Activated CD8-positive, alpha-beta memory T cell treated with anti-CD3 and anti-CD28 coated beads for 1 hour (primary cell): ENCODE data around the gene LRRC42.

Source experiments
- DNase-seq, 2 donors: peaks; one replicate each; pipeline ENCODE4 v3.0.0-alpha.2; 2020; ENCODE audit warnings: low read depth in 1 of 2; ENCODE audit errors: extremely low read depth in 1 of 2

Gene LRRC42

DNA sequence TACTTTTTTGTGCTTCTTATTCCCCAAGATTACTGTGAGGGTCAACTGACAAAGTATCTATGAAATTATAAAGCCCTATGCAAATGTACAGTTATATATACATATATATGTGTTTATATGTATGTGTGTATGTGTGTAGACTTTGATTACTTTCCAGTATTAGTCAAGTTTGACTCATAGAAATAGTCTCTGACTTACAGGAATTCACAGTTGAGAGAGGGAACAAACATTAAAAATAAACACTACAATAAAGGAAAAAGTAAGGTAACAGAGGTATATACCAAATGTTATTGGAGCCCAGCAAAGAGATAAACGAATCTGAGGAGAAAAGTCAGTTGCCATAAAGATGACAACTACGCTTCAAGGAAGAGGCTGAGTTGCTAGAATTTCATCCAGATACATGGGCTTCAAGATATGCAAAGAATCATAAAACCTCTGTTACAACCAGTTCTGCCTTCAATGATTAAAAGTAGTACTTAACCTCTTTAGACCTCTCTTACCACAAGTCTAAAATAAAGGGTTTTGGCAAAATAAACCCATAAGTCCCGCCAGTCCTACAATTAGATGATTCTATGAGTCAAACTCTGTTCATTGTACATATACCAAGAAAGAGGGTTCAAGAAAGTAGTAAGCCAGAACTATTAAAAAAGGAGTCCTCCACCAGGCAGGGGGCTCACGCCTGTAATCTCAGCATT, 7.9 kb upstream of the LRRC42 start:
- no peak for DNase-seq

DNA sequence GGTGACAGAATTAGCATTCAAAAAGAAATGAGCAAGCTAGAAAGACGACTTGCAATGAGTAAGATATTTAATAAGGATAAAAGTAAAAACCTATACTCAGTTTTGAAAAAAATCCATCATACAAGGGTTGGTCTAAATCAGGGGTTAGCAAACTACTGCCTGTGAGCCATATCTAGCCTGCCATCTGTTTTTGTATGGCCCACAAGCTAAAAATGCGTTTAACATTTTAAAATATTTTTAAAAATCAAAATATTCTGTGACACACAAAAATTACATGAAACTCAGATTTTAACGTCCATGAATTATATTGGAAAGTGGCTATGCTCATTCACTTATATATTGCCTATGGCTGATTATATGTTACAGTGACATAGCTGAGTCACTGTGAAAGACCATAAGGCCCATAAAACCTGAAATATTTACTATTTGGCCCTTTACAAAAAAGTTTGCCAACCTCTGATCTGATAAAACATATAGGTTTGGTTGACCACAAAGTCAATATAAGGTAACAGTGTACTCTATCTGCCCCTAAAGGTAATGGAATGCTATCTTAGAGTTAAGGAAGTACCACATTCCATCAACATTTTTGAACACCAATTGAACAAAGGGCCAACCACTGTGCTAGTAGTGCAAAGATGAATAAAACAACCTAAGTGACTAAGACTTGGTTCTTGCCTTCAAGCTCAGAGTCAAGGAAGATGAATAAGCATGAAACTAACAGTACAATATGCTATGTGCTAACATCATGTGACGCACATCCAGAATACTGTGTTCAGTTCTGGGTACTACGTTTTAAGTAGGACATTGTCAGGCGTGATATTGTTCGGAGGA, 3.8 kb upstream of the LRRC42 start:
- no peak for DNase-seq

DNA sequence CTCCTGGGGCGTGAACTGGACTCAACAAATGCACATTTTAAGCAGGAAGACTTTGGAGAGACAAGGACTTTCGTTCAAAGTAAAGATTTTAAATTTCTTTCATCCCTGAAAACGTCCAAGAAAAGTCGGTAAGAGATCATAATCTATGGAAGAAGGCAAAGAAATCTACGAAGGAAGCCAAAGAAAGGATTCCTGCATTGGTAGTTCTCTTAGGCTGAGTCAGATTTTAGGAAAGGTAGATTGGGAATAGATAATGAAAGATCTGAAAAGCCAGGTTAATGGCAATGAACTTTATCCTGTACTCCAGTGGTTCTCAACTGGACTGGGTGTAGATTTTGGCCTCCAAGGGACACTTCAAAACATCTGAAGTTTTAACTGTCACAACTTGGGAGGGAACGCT, 3.1 kb upstream of the LRRC42 start:
- no peak for DNase-seq

DNA sequence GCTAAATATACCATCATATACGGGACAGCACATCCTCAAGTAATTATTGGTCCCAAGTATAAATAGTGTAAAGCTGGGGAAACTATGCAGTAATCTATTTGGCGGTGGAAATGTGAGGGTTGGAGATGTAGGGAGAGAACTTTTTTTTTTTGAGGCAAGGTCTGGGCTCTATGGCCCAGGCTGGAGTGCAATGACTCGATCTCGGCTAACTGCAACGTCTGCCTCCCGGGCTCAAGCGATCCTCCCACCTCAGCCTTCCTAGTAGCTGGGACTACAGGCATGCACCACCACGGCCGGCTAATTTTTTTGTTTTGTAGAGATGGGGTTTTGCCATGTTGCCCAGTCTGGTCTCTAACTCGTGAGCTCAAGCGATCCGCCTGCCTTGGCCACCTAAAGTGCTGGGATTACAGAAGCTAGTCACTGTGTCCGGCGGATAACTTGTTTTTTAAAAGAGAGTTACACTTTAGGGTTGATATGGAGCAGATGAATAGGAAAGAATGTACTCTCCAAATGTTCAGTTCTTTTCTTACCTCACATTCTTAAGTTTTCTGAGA, 2.6 kb upstream of the LRRC42 start:
- DNase-seq = no peak

DNA sequence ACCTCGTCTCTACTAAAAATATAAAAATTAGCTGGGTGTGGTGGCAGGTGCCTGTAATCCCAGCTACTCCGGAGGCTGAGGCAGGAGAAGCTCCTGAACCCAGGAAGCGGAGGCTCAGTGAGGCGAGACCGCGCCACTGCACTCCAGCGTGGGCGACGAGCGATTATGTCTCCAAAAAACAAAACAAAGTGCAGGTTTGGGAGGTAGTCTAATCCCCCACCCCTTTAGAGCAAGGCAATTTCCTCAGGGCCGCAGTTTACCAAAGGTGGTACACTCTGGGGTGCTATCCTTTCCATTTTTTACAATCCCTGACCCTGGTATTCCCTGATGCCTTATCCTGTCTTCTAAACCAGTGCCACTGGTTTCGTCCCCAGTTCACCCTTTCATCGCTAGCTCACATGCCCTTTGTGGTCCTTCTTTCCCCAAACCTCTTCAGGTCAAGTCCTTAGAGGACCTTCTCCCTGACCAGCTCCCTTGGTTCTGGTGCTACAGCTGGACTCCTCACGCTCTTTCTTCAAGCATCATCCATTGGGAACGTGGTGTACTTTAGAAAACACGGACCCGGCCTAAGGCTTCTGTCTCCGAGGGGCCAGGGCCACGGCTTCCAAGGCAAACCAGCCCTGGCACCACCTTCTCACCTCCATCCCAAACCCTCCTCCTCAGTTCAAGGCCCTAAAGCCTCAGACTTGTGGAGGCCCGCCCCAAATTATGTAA, 1.5 kb upstream of the LRRC42 start:
- DNase-seq = no peak

DNA sequence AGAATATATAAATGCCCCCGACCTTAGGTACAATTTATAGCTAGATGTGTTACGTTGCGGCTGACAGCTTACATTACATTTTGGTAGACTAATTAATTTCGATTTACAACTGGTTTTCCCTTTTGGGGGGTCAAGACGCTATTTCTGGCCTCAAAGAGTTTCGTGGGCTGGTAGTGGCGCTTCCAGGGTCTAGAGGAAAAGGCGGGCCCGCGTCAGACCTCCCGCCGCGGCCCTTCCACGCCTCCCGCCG, 1.0 kb upstream of the LRRC42 start:
- no peak for DNase-seq

DNA sequence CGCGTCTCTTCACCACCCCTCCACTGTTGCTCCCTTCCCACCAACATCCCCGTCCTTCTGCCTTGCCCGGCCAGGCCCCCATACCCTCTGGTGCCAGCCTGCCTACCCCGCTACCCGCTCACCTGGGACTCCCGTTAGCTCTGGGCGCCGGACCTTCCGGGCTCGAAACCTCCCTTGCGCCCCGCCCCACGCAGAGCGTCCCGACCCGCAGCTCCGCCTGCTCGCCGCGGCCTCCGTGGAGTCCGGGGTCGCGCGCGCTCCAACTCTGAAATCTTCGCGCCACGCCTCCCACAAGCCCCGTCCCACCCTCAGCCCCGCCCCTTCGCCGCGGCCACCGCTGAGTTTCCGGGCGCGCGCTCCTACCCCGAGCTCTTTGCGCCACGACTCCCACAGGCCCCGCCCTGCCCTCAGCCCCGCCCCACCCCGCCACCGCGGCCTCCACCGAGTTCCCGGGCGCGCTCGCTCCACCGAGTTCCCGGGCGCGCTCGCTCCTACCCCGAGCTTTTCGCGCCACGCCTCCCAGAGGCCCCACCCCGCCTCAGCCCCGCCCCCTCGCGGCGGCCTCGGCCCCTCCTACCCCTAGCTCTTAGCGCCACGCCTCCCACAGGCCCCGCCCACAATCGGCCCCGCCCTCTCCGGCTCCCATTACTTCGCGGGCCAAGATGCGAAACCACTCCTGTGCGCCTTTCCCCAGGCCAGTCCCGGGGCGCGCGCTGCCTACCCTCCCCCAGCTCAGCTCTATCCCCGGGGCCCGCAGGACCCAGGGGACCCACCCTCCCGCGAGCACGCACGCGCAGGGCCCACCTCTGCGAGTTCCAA, 508 bp upstream of the LRRC42 start, which contains the start of gene IFT25:
TSS of gene IFT25 (minus strand) at position 267 of the 819 bp plus-strand sequence. CDS start 5,617 bp downstream, outside the sequence.
- peak; percentile 96 to 100 for DNase-seq

DNA sequence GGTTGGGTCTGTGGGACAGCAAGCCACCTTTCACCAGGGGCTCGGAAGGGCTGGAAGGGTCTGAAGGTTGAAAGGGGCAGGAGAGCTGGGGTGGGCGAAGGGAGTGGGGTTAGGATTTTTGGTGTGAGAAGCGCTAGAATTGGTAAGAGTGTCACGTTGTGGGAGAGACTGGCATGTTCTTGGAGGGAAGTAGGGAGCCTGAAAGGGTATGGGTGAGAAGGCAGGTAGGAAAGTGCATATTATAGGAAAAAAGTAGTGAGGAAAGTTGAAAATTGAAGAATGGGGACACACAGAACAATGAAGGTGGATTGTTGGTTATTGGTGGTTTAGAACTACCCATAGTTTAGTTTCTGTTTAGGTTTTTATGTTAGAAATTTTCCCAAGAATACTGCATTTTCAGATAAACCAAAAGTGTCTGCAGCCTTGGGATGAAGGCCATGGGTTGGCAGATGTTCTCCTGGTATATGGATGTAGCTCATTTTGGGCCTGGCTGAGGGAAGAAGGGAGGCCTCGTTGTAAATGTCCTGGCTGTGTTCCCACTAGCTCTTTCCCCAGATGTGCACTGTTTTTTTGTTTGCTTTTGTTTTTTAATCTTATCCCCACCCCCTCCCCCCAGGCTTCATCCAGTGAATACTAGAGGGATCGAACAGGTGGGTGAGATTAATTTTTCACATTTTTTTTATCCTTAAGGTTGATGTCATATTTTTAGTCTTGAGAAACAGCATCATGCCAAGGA, 1.2 kb downstream of the LRRC42 start:
- no peak for DNase-seq

DNA sequence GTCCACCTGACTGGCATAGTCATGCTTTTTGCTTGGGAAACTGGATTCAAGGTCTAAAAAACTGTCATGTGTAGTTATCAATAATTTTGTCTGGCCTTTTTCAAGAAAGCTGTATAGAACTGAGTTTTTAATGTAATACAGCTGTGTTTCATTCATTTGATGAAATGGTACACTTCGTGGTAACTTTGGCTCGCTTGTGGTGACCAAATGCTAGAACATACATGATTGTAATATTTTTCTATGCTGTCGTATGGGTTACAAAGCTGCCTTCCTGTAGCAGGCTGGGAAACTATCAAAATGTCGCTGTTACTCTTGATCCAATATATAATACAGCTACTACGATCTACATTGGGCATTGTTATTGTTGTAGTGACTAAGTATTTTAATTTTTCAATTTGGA, 2.1 kb downstream of the LRRC42 start:
- no peak for DNase-seq

DNA sequence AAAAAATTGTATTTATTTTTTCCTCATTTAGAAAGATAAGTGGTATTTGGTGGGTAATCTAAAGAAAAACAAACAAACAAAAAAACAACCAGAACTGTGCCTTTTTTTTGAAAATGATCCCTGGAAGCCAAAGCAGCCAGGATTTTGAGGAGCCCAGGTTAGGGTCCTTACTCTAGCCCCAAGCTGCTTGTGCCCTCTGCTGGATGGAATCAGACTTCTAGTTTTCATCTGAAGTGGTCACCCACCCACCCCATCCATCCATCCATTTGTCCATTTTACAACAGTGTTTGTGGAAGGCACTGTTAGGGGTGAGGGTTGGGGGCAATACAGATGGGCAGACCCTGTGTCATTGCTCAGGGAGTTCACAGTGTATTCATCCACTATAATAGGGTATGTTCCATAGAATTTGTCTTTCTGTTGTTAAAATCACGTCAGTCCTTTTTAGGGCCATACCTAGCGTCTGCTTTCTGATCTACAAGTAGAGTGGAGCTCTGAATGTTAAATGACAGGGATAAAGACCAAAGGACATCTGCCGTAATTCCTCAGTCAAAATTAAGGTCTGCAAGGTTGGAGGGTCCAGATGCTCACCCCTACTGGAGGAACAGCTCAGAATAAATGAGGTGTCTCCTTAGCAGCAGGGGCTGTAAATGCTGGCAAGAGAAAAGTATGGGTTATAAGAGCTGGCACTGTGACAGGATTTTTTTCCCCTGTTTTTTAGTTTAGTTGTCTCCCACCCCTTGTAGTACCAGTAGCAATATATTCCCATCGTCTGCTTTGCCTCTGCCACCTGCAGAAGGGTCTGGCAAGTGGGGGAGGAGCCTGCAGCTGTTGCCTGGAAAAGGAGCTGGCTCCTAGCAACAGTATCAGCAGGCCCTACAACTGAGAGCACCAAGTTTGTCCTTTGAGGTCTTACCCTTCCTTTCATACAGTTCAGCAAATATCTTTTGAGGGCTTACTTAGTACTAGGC, 3.2 kb downstream of the LRRC42 start:
- DNase-seq = no peak

DNA sequence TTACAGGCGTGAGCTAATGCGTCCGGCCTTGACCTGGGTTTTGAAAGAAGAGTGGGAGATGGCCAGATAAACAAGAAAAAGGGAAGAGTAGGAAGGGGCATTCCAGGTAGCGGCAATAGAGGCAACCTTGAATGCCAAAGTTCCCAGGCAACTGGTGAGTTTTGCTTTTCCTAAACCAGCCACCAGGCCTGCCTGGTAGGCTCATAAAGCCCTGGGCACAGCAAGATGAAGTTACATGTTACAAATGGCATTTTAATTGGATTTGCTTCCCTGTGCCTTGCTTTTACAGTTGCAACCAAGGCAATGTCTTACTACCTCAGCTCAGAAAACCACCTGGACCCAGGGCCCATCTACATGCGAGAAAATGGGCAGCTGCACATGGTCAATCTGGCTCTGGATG, 5.5 kb downstream of the LRRC42 start:
- no peak for DNase-seq

DNA sequence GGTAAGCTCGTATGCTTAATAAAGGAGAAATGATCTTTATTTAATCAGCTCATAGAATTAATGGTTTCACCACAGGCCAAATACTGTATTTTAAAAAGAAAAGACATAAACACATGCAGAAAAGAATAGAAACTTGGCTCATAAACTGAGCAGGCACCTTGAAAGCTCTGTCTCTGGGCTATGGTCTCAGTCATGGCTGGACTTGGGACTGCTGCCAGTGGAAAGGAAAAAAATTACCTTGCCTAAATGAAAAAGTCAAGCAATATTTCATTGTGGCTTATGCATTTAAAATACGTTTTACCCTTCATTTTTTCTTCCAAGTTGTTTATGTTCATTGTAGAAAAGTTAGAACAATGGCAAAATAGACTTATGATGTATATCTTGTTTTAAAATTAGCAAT, 8.0 kb downstream of the LRRC42 start:
- DNase-seq = no peak

DNA sequence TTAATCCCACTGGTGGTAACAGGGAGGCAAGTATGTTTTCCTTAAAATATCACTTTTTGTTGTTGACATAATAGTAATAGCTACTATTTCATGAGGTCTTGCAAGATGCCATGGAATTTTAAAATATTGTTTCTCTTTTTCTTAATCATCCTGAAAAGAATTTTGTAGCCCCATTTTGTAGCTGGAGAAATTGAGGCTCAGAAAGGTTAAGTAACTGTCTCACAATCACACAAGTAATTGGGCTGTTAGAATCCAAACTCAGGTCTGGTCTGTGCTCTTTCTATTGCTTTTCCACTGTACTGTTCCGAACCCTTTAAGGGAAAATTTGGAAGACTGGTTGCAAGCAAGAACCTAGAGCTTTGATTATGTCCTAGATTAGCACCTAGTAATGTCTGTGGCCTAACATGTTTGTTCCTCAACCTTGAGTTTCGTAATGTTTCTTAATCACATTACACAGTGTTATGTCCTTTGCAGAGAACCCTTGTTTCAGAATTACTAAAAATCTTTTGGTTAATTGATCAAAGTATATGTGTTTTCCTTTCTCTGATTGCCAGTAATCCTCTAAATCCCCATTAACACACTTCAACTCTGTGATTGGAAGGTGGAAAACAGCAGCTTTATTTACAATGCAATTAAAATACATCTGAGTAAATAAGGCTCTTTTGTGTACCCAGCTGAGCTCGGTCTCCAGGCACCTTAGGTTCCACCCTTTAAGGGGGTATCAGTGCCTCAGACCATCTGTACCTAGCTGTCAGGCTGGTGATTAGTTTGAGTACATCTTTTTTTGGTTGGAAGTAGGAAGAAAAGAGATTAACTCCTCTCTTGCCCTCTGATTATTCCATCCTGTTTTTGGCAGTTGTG, 10.4 kb downstream of the LRRC42 start:
- DNase-seq = no peak

DNA sequence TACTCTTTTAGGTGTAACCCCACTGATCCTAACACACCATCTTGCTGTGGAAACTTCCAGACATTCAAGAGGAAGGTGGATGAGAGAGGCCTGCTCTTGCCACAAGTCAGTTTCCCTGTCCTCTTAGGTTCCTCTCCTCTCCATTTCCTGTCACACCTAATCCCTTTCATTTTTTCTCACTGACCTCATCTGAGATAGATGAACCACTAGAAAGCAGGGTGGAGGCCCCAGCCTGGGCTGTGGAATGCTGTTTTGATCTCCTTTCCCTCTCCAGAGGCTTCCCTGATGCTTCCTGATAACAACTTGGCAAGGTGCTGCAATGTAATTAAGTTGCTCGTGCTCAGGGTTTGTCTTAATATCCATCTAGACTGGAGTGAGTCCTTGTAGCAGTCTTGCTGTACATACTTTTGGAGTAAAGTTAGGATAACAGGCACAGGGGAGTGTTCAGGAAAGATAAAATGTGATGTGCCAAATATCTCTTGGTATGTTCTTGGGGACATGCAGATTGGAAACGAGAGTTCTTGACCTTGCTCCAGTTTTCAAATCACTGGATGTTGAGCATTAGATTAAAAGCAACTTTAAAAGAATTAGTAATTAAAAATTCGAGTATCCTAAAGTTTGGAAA, 11.2 kb downstream of the LRRC42 start:
- DNase-seq = no peak

DNA sequence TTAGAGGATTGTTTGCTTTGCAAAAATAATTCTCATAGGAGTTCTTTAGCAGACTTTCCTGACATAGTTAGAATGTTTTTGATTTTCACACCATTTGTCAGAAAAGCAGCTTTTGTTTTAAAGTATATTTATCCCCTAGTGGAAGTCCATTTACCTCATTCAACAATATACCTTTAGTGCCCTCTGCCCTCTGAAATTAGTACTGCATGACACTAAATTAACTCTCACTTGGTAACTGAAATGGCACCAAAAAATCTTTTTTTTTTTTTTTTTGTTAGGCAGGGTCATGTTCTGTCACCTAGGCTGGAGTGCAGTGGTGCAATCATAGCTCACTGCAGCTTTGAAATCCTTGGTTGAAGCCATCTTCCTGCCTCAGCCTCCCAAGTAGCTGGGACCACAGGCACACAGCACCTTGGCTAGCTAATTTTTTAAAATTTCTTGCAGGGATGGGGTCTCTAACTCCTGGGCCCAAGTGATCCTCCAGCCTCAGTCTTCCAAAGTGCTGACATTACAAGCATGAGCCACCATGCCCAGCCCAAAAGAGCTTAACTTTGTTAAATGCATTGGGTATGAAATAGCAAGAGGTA, 13.6 kb downstream of the LRRC42 start:
- no peak for DNase-seq

DNA sequence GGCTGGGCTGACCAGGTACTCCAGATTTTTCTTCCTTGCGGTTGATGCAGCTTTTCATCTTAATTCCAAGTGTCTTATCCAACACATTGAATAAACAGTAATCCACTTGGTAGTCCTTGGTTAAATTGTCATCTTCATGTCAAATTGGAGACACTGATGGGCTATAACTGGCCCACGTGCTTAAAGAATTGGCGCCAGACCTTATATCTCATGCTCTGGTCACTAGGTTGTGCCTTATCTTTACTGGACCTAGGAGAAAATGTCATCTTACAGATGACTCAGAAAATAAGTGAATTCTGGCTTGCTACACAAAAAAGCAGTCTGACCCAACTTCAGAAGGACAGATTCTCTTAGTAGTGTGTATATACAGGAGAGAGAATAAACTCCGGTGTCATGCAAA, 16.2 kb downstream of the LRRC42 start:
- DNase-seq = no peak

DNA sequence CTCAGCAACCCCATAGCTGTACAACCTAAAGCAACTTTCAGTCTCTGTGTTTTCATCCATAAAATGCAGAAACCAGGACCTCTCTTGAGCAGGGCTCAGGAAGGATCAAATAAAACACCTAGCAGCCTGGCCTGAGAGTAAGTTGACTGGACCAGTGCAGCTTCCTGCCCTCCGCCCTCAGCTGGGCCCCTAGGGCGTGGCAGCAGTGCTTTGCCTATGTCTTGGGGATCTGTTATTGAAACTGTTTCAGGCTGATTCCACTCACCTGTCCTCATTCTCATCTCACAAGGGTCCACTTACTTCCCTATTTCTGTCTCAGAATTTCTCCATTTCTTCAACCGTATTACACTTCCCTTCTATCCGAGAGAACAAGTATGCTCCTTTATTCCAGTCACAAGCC, 17.3 kb downstream of the LRRC42 start:
- no peak for DNase-seq
